ENCODE data around the gene PELI1. TPM values are rescaled to one million over a fixed set of nuclear protein-coding genes. Genes with fewer than 3 reads are reported as not detected.

Gene PELI1, protein sequence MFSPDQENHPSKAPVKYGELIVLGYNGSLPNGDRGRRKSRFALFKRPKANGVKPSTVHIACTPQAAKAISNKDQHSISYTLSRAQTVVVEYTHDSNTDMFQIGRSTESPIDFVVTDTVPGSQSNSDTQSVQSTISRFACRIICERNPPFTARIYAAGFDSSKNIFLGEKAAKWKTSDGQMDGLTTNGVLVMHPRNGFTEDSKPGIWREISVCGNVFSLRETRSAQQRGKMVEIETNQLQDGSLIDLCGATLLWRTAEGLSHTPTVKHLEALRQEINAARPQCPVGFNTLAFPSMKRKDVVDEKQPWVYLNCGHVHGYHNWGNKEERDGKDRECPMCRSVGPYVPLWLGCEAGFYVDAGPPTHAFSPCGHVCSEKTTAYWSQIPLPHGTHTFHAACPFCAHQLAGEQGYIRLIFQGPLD
- 4.3 and 4.4 TPM in 2 replicates for total RNA-seq

DNA sequence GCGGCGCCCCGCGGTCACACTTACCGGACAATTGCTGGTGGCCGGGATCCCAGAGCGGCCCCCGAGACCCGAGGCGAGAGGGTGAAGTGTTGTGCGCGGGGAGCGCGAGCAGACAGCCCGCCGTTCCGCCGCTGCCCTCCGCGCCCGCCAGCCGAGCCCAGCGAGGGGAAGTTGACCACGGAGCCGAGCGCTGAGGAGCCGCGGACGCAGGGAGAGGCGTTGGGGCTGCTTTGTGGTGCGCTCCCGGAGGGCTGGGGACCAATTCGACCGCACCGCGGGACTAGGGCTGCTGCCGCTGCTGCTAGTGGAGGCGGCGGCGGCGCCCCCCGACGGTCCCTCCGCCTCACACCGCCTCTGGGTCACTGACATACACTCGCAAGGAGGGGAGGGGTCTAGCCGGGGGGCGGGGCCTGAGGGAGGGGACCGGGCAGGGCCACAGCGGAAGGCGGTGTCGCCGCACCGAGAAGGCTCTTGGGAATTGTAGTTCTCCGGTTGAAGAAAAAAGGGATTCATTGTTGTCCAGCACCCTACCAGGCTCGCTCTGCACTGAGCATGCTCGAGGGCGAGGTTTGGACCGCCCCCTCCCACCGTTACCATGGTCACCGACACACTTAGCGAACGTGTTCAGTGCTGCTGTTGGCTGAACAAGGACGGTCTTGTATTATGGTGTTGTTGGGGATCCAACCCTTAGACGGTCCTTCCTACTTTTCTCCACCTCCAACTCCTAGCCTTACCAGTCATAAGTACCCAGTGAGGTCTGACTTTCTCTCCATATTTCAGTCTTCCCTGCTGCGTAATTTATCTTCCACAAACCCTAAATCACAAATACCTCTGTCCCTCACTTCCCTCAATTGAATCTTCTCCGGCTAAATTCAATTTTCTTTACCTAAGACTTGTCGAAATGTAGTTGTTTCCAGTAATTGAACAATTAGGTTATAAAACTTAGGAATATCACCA, at the start of gene PELI1:
Gene PELI1, minus strand, starts transcription at position 364 of the 957 bp plus-strand sequence. CDS start 36,110 bp downstream, outside the sequence.

Other genes with a start within 250 kb of the PELI1 start
- gene VPS54, start 125.0 kb downstream of the PELI1 start, total RNA-seq: 14.0 and 17.4 TPM in 2 replicates